Adrenal gland (tissue), 5 donors: ENCODE measurements around the gene BSN.

Source experiments
- CTCF ChIP-seq, 6 experiments: fragments of 450-650 bp in 4 of 6; fragments of 200-600 bp in 2 of 6; sonication (generic) in 1 of 6; IDR thresholded peaks; 1 replicate in 5 of 6; 2 replicates in 1 of 6; pipeline versions ENCODE4 v1.5.1 to v1.8.0; 2016 to 2021; ENCODE audit warnings: antibody characterized with exemption in 6 of 6, mild to moderate bottlenecking in 2 of 6, moderate library complexity in 1 of 6
- POLR2A ChIP-seq, 2 donors: fragments of 450-650 bp; IDR thresholded peaks; one replicate each; pipeline ENCODE4 v1.6.1; 2017; ENCODE audit warnings: antibody characterized with exemption in 2 of 2, mild to moderate bottlenecking in 2 of 2, moderate library complexity in 1 of 2
- donor health status: DM: no; HTN: no; CAD: no.

DNA sequence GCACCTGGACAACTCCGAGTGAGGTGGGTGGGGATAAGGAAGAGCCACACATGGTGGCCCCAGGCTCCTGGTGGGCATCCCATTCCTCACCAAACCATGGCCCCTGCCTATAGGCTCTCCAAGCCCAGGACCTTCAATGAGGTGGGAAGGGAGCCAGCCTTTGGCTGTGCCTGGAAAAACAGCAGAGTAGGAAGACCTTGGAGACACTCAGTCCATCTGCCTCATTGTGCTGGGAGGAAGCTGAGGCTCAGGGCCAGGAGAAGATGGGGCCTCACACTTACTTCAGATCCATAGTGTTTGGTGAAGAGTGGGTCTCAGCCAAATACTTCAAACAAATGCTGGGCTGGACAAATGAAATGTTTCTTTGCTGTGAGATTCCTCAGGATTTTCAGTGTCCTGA, 72.5 kb downstream of the BSN start:
- TF ChIP-seq CTCF (IDR thresholded peaks at IDR 0.05) (no peak), POLR2A (IDR thresholded peaks at IDR 0.05) (no peak)
